Panc1 (cell line): ENCODE results near the gene FOXD2. TPM values are rescaled to one million over a fixed set of nuclear protein-coding genes. Genes with fewer than 3 reads are reported as not detected.
"Not testable (repeated sequence)": the region's sequence is repeated elsewhere in the genome, so short reads cannot be mapped to it uniquely, and the experiment has no call there.

Experiments used
- ATAC-seq: fragments of 200-7000 bp; cut with Tn5 transposase; 2 replicates; pipeline ENCODE4 v1.9.1; 2020; ENCODE audit warnings: mild to moderate bottlenecking, moderate library complexity
- BruUV-seq: library from RNA; stranded (reverse); fragments of 400-500 nt; replicated peaks from 2 replicates; lab custom pipeline; 2021; lab: Mats Ljungman, UMichigan
- CTCF ChIA-PET: fragments of 300-600 bp; sonication (Branson Sonifier 250); formaldehyde crosslinking; loops from one replicate; lab custom pipeline; 2022; ENCODE audit warnings: antibody characterized with exemption; lab: Charles Lee
- POLR2A ChIA-PET: fragments of 300-600 bp; sonication (Branson Sonifier 250); formaldehyde crosslinking; loops from one replicate; lab custom pipeline; 2022; ENCODE audit warnings: antibody characterized with exemption; lab: Charles Lee
- DNase-seq: peaks from one replicate; pipeline ENCODE4 v3.0.0-alpha.2; 2010; ENCODE audit warnings: low read depth, low spot score
- H3K27ac ChIP-seq: 2 replicates; pipeline ENCODE4 v1.5.1; 2011; ENCODE audit warnings: mild to moderate bottlenecking, low read length, inconsistent platforms
- H3K27me3 ChIP-seq: fragments of 200-500 bp; sonication (Bioruptor generic); 2 replicates; pipeline ENCODE4 v1.6.0; 2014; ENCODE audit warnings: low read length, inconsistent platforms; ENCODE audit not compliant: control insufficient read depth, insufficient read depth
- H3K36me3 ChIP-seq: fragments of 200-500 bp; sonication (Bioruptor generic); 2 replicates; pipeline ENCODE4 v1.5.1; 2014; ENCODE audit warnings: inconsistent platforms, mild to moderate bottlenecking, low read length, moderate library complexity; ENCODE audit not compliant: control insufficient read depth, insufficient read depth
- H3K4me1 ChIP-seq: 2 replicates; pipeline ENCODE4 v1.5.1; 2011; ENCODE audit warnings: inconsistent platforms, mild to moderate bottlenecking, low read length, moderate library complexity; ENCODE audit not compliant: control insufficient read depth, insufficient read depth
- H3K4me3 ChIP-seq, 2 experiments: 2 replicates each; pipeline ENCODE4 v1.5.1; 2011 to 2012; ENCODE audit warnings: low read depth in 2 of 2, low read length in 2 of 2, mild to moderate bottlenecking in 2 of 2, inconsistent platforms in 1 of 2, moderate library complexity in 1 of 2
- H3K9me3 ChIP-seq: fragments of 200-500 bp; sonication (Bioruptor generic); 2 replicates; pipeline ENCODE4 v1.5.1; 2014; ENCODE audit warnings: low read depth, mild to moderate bottlenecking, inconsistent platforms, low read length, moderate library complexity; ENCODE audit not compliant: control insufficient read depth, insufficient read depth
- POLR2AphosphoS5 ChIP-seq: IDR thresholded peaks from 2 replicates; pipeline ENCODE4 v1.6.1; 2012; ENCODE audit warnings: mild to moderate bottlenecking, low read depth, low read length, moderate library complexity
- SIN3A ChIP-seq: IDR thresholded peaks from 2 replicates; pipeline ENCODE4 v1.6.1; 2012; ENCODE audit warnings: low read depth, mild to moderate bottlenecking, low read length, moderate library complexity, borderline replicate concordance; ENCODE audit not compliant: insufficient read depth
- TCF7L2 ChIP-seq: IDR thresholded peaks from 2 replicates; pipeline ENCODE4 v1.6.1; 2011; ENCODE audit warnings: mild to moderate bottlenecking, low read depth, low read length, inconsistent platforms
- in situ Hi-C: cut with HindIII; loops from 2 replicates; pipeline ENCODE4 v1.10.0; 2016; ENCODE audit warnings: low sequenced_read_pairs, low pct_unique_long_range_greater_than_20kb
- intact Hi-C: fragments of 100-400 bp; cut with micrococcal nuclease; formaldehyde crosslinking; loops from one replicate; pipeline ENCODE4 v1.10.0; 2022; ENCODE audit not compliant: unreplicated experiment
- total RNA-seq: library from RNA; stranded (reverse); gene quantifications from one replicate; pipeline ENCODE4 v1.2.1, GENCODE V29; 2021; ENCODE audit not compliant: unreplicated experiment
- TF ChIP-seq, protein P1 (sequence below), 2 experiments: IDR thresholded peaks; 2 replicates each; pipeline ENCODE4 v1.6.1; 2011 to 2012; ENCODE audit warnings: low read depth in 2 of 2, control low read depth in 1 of 2, low read length in 1 of 2, mild to moderate bottlenecking in 1 of 2, moderate library complexity in 1 of 2; ENCODE audit not compliant: insufficient read depth in 1 of 2
- TF ChIP-seq, protein P2 (sequence below): fragments of 450-650 bp; IDR thresholded peaks from 2 replicates; pipeline ENCODE4 v1.5.1; 2017; ENCODE audit warnings: mild to moderate bottlenecking

FOXD2 gene
- total RNA-seq, 1 experiment from 2014 or later = 2.2 TPM

DNA sequence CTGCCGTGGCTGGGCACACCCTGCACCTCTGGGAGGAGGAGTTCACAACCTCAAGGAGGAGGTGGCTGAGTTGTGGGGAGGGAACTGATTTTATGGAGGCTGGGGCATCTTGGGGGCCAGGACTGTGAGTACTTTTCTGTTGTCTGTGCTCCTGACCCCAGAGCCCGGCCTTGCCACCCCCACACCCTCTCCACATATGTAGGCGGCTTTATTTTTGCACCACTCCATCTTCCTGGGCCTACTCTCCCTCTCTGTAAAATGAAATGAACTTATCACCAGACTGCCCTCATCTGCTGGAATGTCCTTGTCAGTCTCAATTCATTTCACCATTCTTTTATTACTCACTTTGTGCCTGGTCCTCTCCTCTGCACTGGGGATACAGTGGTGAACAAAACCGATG is 12.8 kb downstream of the FOXD2 start:
- intact Hi-C loops = no loop called here
- POLR2A ChIA-PET = no interaction called here
- no peaks in the 10 kb centered on the region for H3K4me1 ChIP-seq
- TF ChIP-seq TCF7L2 (no peak), POLR2AphosphoS5 (no peak), SIN3A (no peak)
- TF ChIP-seq, protein P1, sequence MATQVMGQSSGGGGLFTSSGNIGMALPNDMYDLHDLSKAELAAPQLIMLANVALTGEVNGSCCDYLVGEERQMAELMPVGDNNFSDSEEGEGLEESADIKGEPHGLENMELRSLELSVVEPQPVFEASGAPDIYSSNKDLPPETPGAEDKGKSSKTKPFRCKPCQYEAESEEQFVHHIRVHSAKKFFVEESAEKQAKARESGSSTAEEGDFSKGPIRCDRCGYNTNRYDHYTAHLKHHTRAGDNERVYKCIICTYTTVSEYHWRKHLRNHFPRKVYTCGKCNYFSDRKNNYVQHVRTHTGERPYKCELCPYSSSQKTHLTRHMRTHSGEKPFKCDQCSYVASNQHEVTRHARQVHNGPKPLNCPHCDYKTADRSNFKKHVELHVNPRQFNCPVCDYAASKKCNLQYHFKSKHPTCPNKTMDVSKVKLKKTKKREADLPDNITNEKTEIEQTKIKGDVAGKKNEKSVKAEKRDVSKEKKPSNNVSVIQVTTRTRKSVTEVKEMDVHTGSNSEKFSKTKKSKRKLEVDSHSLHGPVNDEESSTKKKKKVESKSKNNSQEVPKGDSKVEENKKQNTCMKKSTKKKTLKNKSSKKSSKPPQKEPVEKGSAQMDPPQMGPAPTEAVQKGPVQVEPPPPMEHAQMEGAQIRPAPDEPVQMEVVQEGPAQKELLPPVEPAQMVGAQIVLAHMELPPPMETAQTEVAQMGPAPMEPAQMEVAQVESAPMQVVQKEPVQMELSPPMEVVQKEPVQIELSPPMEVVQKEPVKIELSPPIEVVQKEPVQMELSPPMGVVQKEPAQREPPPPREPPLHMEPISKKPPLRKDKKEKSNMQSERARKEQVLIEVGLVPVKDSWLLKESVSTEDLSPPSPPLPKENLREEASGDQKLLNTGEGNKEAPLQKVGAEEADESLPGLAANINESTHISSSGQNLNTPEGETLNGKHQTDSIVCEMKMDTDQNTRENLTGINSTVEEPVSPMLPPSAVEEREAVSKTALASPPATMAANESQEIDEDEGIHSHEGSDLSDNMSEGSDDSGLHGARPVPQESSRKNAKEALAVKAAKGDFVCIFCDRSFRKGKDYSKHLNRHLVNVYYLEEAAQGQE (IDR thresholded peaks at IDR 0.05; ENCODE audit: insufficient read depth in 1 of 2, low read depth in 2 of 2, low read length in 1 of 2) = no peak
- TF ChIP-seq, protein P2, sequence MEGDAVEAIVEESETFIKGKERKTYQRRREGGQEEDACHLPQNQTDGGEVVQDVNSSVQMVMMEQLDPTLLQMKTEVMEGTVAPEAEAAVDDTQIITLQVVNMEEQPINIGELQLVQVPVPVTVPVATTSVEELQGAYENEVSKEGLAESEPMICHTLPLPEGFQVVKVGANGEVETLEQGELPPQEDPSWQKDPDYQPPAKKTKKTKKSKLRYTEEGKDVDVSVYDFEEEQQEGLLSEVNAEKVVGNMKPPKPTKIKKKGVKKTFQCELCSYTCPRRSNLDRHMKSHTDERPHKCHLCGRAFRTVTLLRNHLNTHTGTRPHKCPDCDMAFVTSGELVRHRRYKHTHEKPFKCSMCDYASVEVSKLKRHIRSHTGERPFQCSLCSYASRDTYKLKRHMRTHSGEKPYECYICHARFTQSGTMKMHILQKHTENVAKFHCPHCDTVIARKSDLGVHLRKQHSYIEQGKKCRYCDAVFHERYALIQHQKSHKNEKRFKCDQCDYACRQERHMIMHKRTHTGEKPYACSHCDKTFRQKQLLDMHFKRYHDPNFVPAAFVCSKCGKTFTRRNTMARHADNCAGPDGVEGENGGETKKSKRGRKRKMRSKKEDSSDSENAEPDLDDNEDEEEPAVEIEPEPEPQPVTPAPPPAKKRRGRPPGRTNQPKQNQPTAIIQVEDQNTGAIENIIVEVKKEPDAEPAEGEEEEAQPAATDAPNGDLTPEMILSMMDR = no peak
- ATAC-seq = peak; percentile 31
- CTCF ChIA-PET = interaction anchor here (0.7 kb wide), 1 partner anchor 15 kb away, joined by 3 read pairs; no protein-coding TSS in a partner anchor
- H3K9me3 ChIP-seq = no peaks in the 10 kb centered on the region
- in situ Hi-C loops = no loop called here
- H3K4me3 ChIP-seq = no peak overlapping the region
- no peak overlapping the region for H3K27ac ChIP-seq
- no peaks in the 10 kb centered on the region; the same call in 1 of the 2 replicates for H3K27me3 ChIP-seq
- H3K36me3 ChIP-seq = no peaks in the 10 kb centered on the region
- DNase-seq = no peak
- no TSS peak for BruUV-seq

DNA sequence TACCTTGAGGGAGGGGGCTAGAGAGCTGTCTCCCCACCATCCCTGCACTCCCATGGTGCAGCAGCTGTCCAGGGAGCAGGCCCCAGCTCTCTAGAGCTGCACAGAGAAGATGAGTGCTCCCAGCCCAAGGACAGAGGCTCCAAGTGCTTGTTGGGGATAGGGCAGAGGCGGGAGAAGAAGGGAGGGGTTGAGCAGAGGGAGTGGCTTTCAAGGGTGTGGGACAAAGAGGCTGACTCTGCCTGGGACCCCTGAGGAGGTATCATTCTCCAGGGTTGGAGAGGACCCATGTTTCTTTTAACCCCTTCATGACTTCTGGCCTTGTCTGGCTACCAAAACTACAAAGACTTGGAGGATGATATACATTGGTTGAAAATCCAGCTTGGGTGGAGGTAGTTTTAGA is 14.6 kb downstream of the FOXD2 start:
- TF ChIP-seq, protein P2 = no peak
- TF ChIP-seq SIN3A = no peak

DNA sequence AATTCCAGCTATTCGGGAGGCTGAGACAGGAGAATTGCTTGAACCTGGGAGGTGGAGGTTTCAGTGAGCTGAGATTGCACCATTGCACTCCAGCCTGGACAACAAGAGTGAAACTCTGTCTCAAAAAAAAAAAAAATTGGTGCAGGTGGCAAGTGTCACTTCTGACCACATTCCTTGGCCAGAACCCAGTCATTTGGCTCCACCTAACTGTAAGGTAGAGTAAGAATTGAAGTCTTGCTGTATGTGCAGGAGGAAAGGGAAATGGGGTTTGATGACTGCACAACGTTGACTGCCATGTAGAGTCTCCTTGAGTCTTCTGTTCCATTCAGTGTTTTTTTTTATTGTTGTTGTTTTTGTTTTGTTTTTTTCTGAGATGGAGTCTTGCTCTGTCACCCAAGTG is 16.1 kb downstream of the FOXD2 start:
- in situ Hi-C loops, H3K27me3 ChIP-seq: not testable (repeated sequence)
- CTCF ChIA-PET = interaction anchor here (0.7 kb wide), 1 partner anchor 56 kb away, joined by 8 read pairs; no protein-coding TSS in a partner anchor

More for the DNA sequence above, 14.6 kb downstream of the FOXD2 start:
- CTCF ChIA-PET = interaction anchor here (0.6 kb wide), 1 partner anchor 60 kb away, joined by 3 read pairs; no protein-coding TSS in a partner anchor
- no peak for ATAC-seq
- in situ Hi-C loops = no loop called here
- POLR2A ChIA-PET = no interaction called here
- H3K9me3 ChIP-seq = no peaks in the 10 kb centered on the region
- no peak for DNase-seq
- BruUV-seq = no TSS peak
- H3K4me3 ChIP-seq = no peak overlapping the region
- no peaks in the 10 kb centered on the region; the same call in 1 of the 2 replicates for H3K27me3 ChIP-seq
- intact Hi-C loops = no loop called here
- H3K4me1 ChIP-seq = no peaks in the 10 kb centered on the region
- H3K27ac ChIP-seq = no peak overlapping the region
- no peaks in the 10 kb centered on the region for H3K36me3 ChIP-seq

More for the DNA sequence above, 16.1 kb downstream of the FOXD2 start:
- H3K4me3 ChIP-seq, H3K27ac ChIP-seq, H3K36me3 ChIP-seq, POLR2A ChIA-PET, ATAC-seq, intact Hi-C loops, H3K4me1 ChIP-seq, H3K9me3 ChIP-seq, BruUV-seq, DNase-seq: not testable (repeated sequence)
